Right lobe of liver (tissue), 6 donors: ENCODE data around the gene RNF182. TPM values are rescaled to one million over a fixed set of nuclear protein-coding genes. Genes with fewer than 3 reads are reported as not detected.

Source experiments
- ATAC-seq, 4 donors: fragments of 200-7000 bp; cut with Tn5 transposase; one replicate each; pipeline ENCODE4 v1.9.1; 2020; ENCODE audit warnings: mild to moderate bottlenecking in 4 of 4, moderate library complexity in 4 of 4
- DNase-seq, 3 donors: peaks; one replicate each; pipeline ENCODE4 v3.0.0-alpha.2; 2020
- H3K27ac ChIP-seq, 3 donors: fragments of 200-600 bp; one replicate each; pipeline ENCODE4 v1.8.0; 2022
- H3K27me3 ChIP-seq, 2 donors: fragments of 200-600 bp; one replicate each; pipeline ENCODE4 v1.8.0; 2022
- H3K36me3 ChIP-seq, 4 donors: fragments of 200-600 bp; sonication (generic) in 1 of 4; one replicate each; pipeline versions ENCODE4 v1.5.1 to v1.8.0; 2017 to 2022; ENCODE audit warnings: control low read depth in 1 of 4
- H3K4me1 ChIP-seq, 4 donors: fragments of 200-600 bp; sonication (generic) in 1 of 4; one replicate each; pipeline versions ENCODE4 v1.5.1 to v1.8.0; 2017 to 2022; ENCODE audit warnings: control low read depth in 1 of 4
- H3K4me3 ChIP-seq, 3 donors: fragments of 200-600 bp; one replicate each; pipeline ENCODE4 v1.8.0; 2022
- H3K9me3 ChIP-seq, 4 donors: fragments of 200-600 bp; sonication (generic) in 1 of 4; one replicate each; pipeline versions ENCODE4 v1.5.1 to v1.8.0; 2017 to 2022; ENCODE audit warnings: control low read depth in 1 of 4
- POLR2A ChIP-seq: fragments of 450-650 bp; IDR thresholded peaks from one replicate; pipeline ENCODE4 v1.6.1; 2017; ENCODE audit warnings: antibody characterized with exemption, mild to moderate bottlenecking
- WGBS: methylation state at CpG from one replicate; pipeline ENCODE4 v1.1.6; 2018; ENCODE audit warnings: low coverage, low lambda C conversion rate; ENCODE audit not compliant: insufficient coverage; ENCODE audit errors: missing lambda C conversion rate; 5-methylcytosine and 5-hydroxymethylcytosine counted together
- intact Hi-C, 2 donors: fragments of 100-400 bp; cut with DNase I; formaldehyde crosslinking; loops; one replicate each; pipeline versions ENCODE4 v1.11.2 to v1.14.1; 2022
- total RNA-seq, 6 experiments: library from RNA; depleted of rRNA in 2 of 6; stranded (reverse); fragments of >200 nt in 2 of 6; fragmentation: NEBNext Ultra II Directional in 3 of 6; extraction: Animal tissue kit (Norgen Biotek cat#: 25700) in 3 of 6; gene quantifications; one replicate each; pipeline versions ENCODE4 v1.1.0 to v1.2.4, GENCODE V29; 2016 to 2023
- TF ChIP-seq, protein P1 (sequence below), 4 donors: fragments of 200-600 bp in 3 of 4; fragments of 450-650 bp in 1 of 4; IDR thresholded peaks; one replicate each; pipeline versions ENCODE4 v1.5.1 to v1.8.0; 2016 to 2022; ENCODE audit warnings: antibody characterized with exemption in 4 of 4, mild to moderate bottlenecking in 2 of 4
- donor health status: DM: no; HTN: yes; CAD: no.
- donor health status: DM: no; HTN: no; CAD: no.
- donor health status: DM: no; HTN: no; CAD: no.
- donor health status: DM: no; HTN: yes; CAD: no.
- donor health status: DM: no; HTN: yes; CAD: no.

RNF182 gene
- total RNA-seq, 6 experiments from 2014 or later: not detected

DNA sequence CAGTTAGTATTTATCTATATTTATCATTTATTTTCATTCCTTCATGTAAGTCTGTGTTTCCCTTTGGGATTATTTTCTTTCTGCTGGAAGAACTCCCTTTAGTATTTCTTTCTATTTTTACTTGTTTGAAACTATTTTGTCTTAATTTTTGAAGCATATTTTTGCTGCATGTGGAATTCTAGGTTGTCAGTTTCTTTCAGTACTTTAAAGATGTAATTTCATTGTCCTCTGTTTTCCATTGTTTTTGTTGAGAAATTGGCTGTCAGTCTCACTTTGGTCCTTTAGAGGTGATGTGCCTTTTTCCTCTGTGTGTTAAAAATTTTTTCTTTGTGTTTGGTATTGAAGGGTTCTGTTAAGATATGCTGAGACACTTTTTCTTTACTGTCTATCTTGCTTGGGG is 17.1 kb downstream of the RNF182 start:
- no peak overlapping the region for H3K4me3 ChIP-seq
- DNase-seq (no peak), ATAC-seq (no peak)
- no peaks in the 10 kb centered on the region for H3K4me1 ChIP-seq
- H3K36me3 ChIP-seq: no peaks in the 10 kb centered on the region
- no peak overlapping the region for H3K27ac ChIP-seq
- intact Hi-C loops: no loop called here
- TF ChIP-seq, protein P1, sequence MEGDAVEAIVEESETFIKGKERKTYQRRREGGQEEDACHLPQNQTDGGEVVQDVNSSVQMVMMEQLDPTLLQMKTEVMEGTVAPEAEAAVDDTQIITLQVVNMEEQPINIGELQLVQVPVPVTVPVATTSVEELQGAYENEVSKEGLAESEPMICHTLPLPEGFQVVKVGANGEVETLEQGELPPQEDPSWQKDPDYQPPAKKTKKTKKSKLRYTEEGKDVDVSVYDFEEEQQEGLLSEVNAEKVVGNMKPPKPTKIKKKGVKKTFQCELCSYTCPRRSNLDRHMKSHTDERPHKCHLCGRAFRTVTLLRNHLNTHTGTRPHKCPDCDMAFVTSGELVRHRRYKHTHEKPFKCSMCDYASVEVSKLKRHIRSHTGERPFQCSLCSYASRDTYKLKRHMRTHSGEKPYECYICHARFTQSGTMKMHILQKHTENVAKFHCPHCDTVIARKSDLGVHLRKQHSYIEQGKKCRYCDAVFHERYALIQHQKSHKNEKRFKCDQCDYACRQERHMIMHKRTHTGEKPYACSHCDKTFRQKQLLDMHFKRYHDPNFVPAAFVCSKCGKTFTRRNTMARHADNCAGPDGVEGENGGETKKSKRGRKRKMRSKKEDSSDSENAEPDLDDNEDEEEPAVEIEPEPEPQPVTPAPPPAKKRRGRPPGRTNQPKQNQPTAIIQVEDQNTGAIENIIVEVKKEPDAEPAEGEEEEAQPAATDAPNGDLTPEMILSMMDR (IDR thresholded peaks at IDR 0.05): no peak
- TF ChIP-seq POLR2A: no peak
- H3K27me3 ChIP-seq: peaks cover 0 to 11% of the 10 kb centered on the region in 2 donors
- no peaks in the 10 kb centered on the region for H3K9me3 ChIP-seq

DNA sequence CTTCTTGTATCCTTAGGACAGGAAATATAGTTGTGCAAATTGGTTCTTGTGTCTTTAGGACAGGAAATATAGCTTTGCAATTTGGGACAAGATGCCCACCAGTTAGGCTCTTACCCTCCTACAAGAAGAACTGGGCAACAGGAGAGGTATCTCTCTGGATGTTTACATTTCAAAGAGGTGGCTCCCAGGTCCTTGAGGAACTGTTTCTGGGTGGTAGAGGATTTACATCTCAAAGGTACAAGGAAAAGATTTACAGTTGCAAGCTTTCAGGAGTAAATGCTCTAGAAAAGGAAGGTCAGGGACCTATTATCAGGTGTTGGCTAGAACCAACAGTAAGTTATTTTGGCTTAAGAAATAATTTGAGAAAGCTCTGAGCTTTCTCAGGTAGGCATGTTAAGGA is 19.2 kb downstream of the RNF182 start:
- ATAC-seq: no peak
- Histone ChIP-seq H3K4me3 (no peak overlapping the region), H3K4me1 (no peaks in the 10 kb centered on the region), H3K9me3 (no peaks in the 10 kb centered on the region), H3K36me3 (no peaks in the 10 kb centered on the region), H3K27me3 (peaks cover 0 to 11% of the 10 kb centered on the region in 2 donors), H3K27ac (no peak overlapping the region)
- DNase-seq: no peak
- intact Hi-C loops: no loop called here
- no peak for TF ChIP-seq POLR2A
- TF ChIP-seq, protein P1 (IDR thresholded peaks at IDR 0.05): no peak

DNA sequence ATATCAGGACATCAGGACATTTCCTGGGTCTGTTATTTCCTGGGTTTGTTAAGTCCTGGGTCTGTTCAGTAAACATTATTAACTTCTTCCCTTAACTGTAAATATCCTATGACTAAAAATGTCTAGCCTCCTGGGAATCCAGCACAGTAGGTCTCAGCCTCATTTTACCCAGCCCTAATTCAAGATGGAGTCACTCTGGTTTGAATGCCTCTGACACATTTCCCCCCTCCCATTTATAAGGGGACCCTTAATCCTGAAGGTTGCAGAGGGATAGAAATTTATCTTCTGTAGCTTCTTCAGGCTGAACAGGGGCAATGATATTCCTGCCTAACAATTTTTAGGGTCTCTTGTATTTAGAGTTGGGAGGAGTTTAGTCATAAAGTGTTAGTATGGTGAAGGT is 21.8 kb downstream of the RNF182 start:
- intact Hi-C loops: no loop called here
- ATAC-seq (no peak), DNase-seq (no peak)
- Histone ChIP-seq H3K9me3 (no peaks in the 10 kb centered on the region), H3K36me3 (no peaks in the 10 kb centered on the region), H3K27me3 (no peaks in the 10 kb centered on the region), H3K4me3 (no peak overlapping the region), H3K4me1 (no peaks in the 10 kb centered on the region), H3K27ac (no peak overlapping the region)
- no peak for TF ChIP-seq POLR2A
- TF ChIP-seq, protein P1 (IDR thresholded peaks at IDR 0.05): no peak

DNA sequence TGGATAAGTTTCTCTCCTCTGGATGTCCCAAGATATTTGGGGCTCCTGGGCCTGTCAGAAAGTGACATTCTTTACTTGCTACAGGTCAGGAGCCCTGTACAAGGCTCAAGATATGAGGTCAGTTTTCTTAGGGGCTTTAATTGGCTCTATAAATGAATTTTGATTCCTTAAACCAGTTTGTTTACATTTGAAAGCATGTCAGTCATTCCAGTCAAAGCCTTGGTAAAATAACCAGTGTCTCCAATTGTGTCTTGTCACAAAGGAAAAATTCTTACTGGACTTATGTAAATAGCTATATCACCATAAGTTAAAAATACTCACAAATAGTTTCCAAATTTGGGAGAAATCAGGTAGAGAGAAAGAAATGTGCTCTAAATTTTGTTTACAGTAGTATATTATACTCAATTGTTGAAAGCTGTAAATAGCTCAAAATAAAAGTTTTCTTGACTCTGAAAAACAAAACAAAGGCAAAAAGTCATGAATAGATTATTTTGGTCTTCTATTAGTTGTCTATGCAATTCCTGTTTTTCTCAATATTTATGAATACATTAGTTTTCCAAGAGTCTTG is 22.9 kb downstream of the RNF182 start:
- intact Hi-C loops: no loop called here
- Histone ChIP-seq H3K4me1 (no peaks in the 10 kb centered on the region), H3K27ac (no peak overlapping the region), H3K4me3 (no peak overlapping the region), H3K27me3 (no peaks in the 10 kb centered on the region), H3K9me3 (no peaks in the 10 kb centered on the region), H3K36me3 (no peaks in the 10 kb centered on the region)
- DNase-seq (no peak), ATAC-seq (no peak)
- no peak for TF ChIP-seq POLR2A
- TF ChIP-seq, protein P1 (IDR thresholded peaks at IDR 0.05): no peak

DNA sequence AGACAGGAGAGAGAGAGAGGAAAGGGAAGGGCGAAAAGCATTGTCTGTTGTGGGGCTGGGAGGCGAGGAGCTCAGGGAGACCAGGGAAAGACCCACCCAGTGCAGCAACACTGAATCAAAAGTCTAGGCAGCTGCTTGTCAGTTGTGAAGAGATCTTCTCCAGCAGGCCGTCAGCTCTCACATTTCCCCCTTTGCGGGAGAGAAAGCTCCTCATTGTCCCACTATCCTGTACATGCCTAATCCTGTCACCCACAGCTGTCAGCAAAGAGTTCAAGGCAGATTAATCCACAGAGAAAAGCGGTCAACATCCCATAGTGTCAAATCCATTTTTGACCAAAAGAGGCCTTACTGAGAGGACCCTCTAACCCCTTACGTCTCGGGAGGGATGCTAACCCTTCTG is 27.3 kb downstream of the RNF182 start:
- WGBS: 82% methylated on average over 5 of the region's 7 CpGs
- ATAC-seq (no peak), DNase-seq (no peak)
- intact Hi-C loops: no loop called here
- Histone ChIP-seq H3K36me3 (no peaks in the 10 kb centered on the region), H3K27me3 (no peaks in the 10 kb centered on the region), H3K4me3 (no peak overlapping the region), H3K27ac (no peak overlapping the region), H3K9me3 (no peaks in the 10 kb centered on the region), H3K4me1 (no peaks in the 10 kb centered on the region)
- TF ChIP-seq, protein P1 (IDR thresholded peaks at IDR 0.05): no peak
- TF ChIP-seq POLR2A: no peak
